NCI-H1417 treated with DMSO at 0.1 percent for 48 hours (cell line): ENCODE results near the gene PLEKHH2.
"Not testable (repeated sequence)": the region's sequence is repeated elsewhere in the genome, so short reads cannot be mapped to it uniquely, and the experiment has no call there.

Experiments
- DNase-seq: peaks from one replicate; lab custom pipeline; 2025; lab: John Stamatoyannopoulos, UW

The PLEKHH2 gene

DNA sequence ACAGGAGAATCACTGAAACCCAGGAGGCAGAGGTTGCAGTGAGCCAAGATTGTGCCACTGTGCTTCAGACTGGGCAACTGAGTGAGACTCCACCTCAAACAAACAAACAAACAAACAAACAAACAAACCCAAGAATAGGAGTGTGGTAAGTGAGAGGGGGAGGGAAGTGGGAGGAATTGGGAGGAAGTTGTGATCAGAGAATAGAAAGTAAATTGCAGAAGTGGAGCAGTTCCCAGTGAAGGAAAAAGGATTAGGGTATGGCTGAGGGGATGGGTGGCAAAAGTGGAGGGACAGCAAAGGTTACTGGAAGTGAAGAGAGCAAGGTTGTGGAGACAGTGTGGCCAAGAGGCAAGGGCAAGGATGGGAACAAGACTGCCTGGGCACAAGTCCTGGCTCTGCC lies 80.3 kb downstream of the PLEKHH2 start:
- no peak for DNase-seq

DNA sequence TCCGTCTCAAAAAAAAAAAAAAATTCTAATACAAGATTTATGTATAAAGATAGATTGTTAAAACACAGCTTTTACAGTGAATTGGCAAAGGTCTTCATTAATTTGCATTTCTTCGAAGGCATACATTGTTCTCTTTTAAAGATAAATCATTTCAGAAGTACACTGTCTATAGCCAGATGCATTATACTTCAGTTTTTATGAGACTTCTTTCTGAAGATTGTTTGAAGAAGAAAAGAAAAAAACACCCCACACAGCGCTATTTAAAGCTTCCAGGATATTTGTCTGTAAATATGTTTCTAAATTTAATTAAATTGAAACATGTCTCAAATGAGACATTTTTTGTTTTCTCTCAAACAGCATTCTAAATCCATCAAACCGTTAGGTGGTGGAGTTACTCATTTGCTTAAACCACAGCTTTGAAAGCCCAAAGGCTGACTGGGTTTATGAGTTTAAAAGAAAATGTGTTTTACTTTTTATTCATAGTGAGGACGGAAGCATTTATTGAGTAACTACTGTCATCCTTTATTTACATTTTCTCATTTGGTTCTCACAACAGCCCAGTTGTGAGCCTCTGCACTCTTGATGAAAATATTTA lies 81.6 kb downstream of the PLEKHH2 start:
- no peak for DNase-seq

DNA sequence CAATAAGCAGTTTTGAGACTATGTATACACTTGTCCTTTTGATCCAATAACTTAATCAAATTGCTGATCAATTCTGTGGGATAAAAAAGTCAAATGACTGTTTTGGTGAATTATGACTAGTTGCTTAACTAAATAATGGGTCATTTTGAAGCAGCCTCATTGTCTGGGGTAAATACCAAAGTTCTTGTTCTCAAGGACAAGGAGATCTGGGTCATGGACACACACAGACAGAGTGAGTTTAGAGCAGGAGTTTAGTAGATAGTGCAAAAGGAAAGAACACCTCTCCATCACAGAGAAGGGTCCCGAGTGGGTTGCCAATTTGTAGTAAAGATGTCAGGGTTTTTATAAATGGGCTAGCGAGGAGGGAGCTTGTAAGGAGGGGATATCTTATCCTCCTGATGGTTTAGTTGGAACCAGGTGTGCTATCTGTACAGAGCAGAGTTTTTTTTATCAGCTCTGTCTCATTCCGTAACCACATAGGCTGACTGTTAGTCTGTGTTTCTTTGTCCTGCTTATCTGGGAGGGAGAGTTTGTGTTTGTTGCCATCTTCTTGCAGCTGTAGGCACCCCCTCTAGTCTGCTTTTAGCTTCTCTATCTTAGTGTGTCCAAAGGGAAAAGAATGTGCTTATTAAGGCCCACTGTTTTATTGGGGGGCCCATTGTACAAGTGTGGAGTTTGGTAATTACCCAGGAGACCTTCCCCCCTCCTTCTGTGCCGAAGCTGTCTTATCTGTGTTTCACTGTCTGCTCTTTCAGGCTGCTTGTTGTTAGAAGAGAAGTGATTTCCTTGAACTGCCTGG lies 87.9 kb downstream of the PLEKHH2 start:
- DNase-seq = no peak

DNA sequence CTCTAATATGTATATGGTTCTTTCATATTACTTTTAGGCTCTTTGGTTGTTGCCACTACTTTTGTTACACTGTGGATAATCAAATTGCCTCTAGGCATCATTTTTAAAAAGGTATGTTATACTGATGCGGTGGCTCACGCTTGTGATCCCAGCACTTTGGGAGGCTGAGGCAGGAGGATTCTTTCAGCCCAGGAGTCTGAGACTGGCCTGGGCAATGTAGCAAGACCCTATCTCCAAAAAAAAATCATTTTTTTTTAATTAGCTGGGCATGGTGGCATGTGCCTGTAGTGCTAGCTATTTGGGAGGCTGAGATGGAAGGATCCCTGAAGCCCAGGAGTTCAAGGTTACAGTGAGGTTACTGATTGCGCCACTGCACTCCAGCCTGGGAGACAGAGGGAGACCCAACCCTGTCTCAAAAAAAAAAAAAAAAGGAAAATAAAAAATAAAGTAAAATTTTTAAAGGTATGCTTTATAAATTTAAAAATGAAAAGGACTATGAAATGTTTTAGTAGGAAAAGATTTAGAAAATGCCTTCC lies 88.7 kb downstream of the PLEKHH2 start:
- no peak for DNase-seq

DNA sequence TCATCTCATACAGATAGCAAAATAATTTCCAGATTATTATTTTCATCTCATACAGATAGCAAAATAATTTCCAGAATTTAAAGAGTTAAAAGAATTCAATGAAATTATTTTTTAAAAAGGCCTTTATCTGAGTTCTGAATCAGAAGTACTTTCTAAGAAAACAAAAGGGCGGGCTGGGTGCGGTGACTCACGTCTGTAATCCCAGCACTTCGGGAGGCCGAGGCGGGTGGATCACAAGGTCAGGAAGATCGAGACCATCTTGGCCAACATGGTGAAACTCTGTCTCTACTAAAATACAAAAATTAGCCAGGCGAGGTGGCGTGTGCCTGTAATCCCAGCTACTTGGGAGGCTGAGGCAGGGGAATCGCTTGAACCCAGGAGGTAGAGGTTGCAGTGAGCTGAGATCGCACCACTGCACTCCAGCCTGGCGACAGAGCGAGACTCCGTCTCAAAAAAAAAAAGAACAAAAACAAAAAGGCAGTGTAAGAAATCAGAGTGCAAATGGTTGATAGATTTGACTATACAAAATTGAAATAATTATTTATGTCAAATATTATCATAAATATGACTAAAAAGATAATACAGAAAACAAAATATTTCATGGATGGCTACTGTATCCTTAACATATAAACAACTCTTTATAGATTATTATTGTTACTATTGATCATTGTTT lies 90.0 kb downstream of the PLEKHH2 start:
- not testable (repeated sequence) for DNase-seq

DNA sequence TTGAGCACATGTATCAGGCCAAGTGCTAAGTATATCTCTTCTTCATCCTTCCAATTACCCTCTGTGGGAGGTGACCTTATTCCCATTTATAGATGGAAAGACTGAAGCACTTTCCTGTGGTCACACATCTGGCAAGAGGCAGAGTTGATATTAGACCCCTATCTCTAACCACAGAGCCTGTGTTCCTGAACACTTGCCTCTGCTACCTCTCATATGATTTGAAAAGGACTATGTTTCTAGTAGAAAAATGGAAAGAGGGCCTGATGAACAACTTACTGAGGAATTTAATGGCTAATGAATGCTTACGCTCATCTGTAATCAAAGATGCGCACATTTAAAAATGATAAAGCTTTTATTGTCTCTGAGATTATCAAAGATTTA lies 90.6 kb downstream of the PLEKHH2 start:
- no peak for DNase-seq

DNA sequence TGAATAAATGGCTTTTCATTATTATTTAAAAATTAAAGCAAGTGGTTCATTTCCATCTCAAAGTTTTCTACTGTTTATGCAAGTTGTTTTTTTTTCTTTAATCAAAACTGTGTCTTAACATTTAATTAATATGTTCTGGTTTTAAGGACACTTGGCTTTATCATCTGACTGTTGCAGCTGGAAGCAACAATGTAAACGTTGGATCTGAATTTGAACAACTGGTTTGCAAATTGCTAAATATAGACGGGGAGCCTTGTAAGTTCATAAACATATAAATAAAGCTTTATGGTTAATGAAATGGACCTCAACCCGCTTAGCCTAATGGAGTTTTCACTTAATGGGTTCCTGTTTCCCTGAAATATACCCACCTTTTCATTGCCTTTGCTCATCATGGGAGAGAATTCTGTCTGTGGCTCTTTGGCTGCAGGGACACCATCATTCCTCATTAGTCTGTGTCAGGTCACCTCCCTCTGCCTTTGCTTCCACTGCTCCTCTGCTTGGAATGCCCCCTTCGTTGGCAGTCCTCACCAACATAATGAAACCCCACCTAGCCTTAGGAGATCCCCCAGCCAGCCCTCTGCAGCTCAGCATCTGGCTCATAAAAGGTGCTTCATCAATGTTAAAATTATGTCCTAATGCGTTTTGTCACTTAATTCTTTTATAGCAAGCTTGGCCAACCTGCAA lies 92.6 kb downstream of the PLEKHH2 start:
- DNase-seq = no peak

DNA sequence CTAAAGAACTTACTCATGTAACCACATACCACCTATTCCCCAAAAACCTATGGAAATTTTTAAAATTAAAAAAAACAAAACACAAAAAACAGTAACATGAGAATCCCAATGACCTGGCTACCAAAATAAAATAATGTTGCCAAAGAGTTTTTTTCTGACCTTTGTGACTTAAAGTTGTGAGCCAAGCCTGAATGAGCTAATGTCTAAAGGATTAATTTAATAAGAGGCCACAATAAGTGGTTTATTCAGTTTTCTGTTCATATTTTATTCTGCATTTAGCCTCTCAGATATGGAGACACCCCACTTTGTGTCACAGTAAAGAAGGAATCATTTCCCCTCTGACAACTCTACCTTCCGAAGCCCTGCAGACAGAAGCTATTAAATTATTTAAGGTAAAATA lies 94.2 kb downstream of the PLEKHH2 start:
- DNase-seq = no peak

DNA sequence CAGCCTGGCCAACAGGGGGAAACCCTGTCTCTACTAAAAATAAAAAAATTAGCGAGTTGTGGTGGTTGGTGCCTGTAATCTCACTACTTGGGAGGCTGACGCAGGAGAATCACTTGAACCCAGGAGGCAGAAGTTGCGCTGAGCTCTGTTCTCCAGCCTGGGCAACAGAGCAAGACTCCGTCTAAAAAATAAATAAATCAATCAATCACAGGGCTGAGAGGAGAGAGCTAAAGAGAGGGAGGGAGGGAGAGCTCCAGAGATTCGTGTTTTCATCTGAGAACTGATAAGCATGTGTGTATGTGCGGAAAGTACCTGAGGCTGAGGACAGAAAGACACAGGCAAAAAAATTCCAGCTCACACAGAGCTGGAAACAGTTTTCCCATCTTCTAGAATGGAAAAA lies 99.6 kb downstream of the PLEKHH2 start:
- no peak for DNase-seq

DNA sequence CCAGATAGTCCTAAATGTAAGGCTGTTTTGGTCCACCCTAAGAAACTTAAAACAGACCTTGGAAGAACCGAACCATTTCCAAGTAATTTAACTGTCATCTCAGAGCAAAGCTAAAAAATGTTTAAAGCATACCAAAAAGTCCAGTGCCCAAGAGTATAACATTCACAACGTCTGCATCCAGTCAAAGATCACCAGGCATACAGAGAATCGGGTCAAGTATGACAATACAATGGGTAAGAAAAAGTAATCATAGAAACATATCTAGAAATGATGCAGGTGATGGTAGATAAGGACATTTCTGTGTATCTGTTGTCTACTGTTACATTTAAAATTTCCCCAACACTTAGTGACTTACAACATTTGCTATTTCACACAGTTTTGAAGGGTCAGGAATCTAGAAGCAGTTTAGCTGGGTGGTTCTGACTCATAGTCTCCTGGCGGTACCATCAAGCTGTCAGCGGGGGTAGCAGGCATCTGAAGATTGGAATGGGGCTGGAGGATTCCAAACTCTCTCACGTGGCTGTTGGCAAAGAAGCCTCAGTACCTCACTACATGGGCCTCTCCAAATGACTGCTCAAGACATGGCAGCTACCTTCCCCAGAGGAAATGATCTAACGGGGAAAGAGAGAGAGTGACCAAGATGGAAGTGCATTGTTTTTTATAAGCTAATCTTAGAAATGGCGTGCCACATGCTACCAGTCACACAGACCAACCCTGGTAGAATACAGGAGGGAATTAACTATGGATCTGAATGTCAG lies 100.2 kb downstream of the PLEKHH2 start:
- DNase-seq = no peak

DNA sequence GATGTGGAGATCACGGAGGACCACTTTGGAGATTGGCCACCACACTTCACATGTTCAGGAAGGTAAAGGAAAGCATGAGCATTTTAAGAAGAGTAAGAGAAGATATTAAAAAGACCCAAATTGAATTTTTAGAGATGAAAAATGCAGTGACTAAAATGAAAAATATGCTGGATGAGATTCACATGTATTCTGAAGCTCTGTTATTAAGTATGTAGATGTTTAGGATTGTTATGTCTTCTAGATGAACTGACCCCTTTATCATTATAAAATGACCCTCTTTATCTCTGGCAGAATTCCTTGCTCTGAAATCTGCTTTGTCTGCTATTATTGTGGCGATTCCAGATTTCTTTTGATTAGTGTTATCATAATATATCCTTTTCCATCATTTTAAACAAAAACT lies 100.8 kb downstream of the PLEKHH2 start:
- DNase-seq = no peak

DNA sequence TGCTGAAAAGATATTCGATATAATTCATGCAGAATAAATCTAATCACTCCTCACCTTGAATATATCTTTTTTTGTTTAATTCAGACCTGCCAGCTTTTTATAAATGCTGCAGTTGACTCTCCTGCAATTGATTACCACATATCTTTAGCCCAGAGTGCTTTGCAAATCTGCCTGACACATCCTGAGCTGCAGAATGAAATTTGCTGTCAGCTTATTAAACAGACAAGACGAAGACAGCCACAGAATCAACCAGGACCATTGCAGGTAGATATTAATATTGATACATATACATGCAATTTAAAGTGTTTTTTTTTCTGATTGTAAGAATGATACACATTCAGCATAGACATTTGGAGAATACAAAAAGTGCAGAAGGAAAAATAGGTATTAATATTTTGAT lies 101.2 kb downstream of the PLEKHH2 start:
- DNase-seq = no peak

DNA sequence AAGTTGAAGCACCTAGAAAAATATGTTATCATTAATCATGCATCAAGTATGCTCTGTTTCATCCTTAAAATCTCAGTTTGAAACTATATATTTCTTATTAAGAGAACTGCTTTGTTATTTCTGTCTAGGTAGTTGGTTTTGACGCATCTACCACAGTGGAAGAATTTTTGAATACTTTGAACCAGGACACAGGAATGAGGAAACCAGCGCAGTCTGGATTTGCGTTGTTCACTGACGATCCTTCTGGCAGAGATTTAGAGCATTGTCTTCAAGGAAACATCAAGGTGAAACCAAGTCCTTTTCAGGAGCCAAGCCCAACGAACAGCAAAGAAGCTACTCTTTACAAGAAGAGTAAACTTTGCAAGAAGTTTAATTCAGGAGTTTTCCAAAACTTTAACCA lies 106.6 kb downstream of the PLEKHH2 start:
- DNase-seq = no peak

DNA sequence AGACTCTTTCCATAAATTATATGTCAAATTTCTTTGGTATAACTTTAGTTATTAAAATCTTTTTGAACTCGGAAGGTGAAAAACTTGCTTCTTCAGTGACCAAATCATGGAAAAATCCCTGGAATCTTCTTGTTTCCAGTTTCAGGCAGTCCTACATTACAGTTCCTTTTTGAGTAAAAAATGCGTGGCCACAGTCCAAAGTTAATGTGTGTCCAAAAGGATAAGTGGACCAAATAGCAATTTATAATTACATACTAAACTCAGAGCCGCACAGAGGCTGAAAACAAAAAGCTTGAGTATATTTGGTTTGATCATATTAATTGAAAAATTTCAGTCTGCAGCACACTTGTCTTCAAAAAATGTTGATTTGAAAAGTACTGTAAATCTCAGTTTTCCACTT lies 108.4 kb downstream of the PLEKHH2 start:
- DNase-seq = no peak

DNA sequence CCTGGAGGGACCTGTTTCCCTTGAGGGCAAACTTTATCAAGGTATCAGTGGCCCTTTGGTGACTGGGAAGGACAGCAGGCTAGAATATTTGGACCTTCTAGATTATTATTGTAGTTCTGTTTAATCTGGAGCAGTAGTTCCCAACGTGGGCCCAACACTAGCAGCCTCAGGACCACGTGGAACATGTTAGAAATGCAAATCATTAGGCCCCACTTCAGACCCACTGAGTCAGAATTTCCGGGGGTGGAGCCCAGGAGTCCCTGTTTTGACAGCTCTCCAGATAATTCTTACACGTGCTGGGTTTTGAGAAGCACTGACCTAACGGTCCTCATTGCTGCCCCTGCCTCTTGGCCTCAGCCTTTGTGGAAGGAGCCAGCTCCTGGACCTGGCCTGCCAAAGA lies 111.3 kb downstream of the PLEKHH2 start:
- no peak for DNase-seq

DNA sequence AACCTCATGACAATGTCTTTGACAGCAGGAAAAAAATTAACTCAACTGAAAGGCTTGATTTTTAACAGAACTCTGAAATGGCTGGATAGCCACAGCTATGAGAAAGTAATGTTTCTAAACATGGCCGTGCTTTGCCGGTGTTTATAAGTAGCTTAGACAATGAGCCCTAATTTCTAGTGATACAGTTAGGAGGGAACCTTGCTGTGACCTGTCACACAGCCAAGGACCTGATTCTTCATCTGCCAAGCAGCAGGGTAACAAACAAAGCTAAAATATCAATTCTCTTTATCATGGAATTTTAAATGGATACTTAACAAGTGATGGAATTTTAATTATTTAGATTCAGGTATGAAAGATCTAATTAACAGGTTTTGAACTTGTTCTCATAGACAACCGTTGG lies 112.5 kb downstream of the PLEKHH2 start:
- DNase-seq = no peak

DNA sequence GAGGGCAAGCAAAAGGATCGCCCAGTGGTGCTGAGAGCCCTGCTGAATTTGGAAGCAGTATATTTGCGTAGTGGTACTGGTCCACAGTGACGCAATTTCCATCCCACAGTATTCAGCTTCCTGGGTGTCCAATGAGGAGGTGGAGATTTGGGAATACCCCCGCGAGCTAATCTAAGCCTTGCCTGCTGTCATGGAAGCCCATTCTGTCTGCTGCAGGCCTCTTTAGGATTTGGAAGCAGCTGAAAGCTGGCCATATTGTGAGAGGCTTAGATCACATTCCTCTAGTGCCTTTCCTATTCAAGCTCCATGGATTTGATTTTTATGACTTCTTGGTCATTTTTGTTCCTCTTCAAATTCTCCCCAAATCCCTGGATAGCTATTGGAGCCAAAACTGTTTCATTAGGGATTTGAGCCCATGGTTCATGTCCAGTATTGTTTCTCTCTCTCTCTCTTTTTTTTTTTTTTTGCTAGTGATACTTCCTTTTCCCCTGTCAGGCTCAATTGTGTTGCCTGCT lies 114.5 kb downstream of the PLEKHH2 start:
- DNase-seq = no peak

DNA sequence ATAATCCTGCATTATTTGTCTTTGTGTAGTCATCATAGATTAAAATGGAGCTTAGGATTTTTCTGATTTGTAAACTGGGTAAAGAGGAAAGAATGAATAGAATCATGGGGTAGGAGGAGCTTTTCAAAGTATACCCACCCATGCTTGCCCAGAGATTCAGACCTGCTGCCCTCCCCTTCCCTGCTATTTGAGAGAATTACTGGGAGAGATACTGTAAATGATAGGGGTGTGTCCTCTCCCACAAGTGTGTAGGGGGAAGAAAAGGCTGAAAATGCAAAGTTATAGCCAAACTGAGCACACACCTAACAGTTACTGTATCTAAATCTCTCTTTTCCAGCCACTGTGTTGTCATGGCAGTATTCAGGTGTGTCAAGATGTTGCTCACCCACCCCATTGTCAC lies 115.2 kb downstream of the PLEKHH2 start:
- DNase-seq = no peak

DNA sequence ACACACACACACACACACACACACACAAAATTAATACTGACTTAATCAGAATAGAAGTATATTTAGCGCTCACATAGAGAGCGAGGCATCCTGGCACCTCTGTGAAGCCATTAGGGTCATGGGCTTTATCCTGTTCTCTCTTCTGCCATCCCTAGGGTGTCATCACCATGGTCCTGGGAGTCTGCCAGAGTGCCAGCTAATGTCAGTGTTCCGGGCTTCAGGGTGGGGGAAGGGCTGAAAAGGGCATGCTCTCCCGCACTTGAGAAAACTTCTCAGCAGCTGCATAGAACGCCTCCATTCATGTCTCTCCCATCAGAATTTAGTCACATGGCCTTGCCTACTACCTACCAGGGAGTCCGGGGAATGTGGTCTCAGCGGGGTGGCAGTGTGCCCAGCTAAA lies 117.1 kb downstream of the PLEKHH2 start:
- DNase-seq = no peak

DNA sequence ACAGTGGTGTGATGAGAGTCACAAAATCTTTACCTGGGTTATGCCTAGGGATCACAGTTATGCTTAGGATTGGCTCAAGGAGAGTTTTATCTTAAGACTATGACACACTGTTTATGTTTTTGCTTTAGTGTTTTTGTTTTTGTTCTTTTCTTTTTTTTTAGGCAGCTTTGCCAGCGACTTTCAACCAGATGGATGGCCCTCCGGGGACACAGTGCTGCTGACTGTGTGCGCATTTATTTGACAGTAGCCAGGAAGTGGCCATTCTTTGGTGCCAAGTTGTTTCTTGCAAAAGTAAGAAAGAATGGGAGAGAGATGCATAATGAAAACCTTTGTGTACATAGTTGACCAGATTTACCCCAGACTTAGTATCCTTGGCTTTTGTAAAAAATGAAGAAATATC lies 121.7 kb downstream of the PLEKHH2 start:
- no peak for DNase-seq

DNA sequence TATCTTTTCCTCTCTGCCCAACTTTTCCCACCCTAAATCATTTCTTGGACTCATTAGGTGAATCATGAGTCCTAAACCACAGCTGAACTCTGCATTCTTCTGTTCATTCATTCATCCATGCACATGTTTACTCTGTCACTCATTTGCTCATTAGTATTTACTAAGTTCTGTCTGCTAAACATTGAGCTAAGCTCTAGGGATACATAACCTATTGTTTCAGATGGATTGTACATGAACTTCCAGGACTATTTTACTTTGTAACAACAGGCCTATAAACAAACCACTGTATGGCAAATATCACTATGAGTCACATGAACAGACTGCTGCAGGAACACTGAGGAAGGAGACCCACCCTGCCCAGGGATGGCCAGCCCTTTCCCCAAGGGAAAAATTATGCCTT lies 122.1 kb downstream of the PLEKHH2 start:
- DNase-seq = no peak

DNA sequence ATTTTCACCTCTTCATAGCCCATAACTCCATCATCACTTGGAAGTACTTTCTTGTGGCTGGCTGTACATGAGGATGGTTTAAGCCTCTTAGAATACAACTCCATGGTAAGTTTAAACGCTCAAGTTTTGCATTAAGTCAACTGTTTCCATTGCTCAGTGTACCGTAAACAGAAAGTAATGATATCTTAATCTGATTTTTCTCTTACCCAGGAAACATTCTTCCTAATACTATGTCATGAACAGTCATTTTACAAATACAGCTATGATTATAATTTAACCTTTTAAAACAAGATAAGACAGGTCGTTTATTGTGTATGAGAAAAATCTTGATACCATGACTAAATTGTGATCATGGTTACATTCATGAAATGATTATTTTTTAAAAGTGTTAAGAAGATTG lies 125.2 kb downstream of the PLEKHH2 start:
- DNase-seq = no peak
